AG08396 (cell line): ENCODE measurements around the gene PERCC1.
"Not testable (repeated sequence)": the region's sequence is repeated elsewhere in the genome, so short reads cannot be mapped to it uniquely, and the experiment has no call there.

Source experiments
- DNase-seq: peaks from one replicate; pipeline ENCODE4 v3.0.0; 2012; ENCODE audit warnings: low spot score, mixed read lengths

The PERCC1 gene

DNA sequence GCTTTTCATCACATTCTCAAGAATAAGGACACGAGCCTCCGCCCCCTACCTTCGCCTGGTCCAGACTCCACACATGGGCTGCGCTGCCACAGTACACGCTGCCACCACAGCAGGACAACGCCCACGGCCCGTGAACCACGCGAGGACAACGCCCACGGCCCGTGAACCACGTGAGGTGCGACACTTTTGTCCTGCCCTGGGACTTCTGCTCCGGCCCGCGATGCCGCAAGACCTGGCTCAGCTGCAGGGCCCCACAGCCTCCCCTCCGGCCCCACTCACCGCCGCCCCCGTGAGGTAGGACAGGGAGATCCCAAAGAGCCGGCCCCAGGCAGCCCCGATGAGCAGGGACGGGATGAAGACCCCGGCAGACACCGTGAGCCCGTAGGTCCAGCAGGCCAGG lies 19.3 kb downstream of the PERCC1 start:
- DNase-seq, result no peak

DNA sequence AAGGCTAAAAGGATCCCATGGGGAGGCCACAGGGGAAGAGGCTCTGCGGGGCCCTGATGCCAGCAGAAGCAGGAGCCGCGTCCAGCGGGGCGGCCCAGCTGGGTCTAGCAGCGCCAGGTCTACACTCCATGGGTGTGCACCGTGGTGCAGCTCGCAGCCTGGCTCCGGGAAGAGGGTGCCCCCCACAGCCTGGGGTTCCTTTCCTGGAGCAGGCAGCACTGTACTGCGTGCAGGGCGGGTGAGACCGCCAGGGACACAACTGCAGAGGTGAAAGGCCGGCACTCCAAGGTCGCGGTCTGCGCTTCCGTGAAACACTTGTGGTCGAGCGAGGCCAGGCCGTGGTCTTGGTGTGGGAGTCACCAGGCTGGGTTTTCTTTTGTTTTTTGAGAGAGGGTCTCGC lies 20.0 kb downstream of the PERCC1 start:
- no peak for DNase-seq

DNA sequence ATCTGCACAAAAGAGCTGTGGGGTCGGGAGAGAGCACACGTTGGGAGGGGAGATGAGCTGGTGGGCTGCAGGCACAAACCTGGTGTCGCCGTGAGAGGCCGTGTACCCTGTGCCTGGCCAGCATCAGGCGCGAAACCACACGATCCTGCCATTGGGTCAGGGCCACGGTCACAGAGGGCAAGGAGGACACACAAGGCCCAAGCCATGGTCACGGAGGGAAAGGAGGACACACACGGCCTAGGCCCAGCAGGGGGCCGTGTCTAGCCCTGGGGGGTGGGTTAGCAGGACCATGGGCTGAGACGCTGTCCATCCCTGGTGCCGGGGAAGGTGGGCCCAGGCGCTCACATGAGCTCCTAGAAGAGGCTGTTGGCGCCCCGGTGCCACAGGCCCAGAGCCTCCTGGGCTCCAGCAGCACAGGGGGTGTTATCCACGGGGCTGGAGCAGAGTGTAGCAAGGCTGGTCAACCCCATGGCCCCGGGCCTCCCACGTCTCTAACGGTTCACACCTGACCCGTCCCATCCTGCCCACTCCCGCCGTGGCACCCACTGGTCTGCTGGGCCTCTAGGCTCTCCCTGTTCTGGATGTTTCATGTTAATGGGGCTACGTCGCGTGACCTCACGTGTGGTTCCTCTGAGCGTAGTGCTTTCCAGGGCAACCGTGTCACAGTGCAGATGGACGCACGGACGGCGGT lies 21.0 kb downstream of the PERCC1 start:
- DNase-seq, result no peak

DNA sequence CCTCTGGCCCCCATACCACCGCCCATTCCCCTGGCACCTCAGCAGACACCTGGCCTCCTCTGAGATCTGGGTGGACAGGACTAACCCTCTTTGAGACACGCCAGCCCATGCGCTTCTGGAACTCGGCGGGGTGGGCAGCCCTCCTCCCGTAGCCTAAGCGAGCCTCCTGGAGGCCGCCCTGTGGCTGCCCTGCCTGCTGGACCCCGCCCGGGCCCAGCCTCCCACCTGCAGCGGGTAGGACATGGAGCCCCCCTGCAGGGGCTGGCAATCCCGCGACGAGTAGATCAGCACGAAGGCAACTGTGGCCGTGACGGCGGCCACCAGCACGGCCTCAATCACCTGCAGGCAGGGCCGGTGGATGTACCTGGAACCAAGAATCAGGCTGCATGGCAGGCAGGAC lies 21.7 kb downstream of the PERCC1 start:
- no peak for DNase-seq

DNA sequence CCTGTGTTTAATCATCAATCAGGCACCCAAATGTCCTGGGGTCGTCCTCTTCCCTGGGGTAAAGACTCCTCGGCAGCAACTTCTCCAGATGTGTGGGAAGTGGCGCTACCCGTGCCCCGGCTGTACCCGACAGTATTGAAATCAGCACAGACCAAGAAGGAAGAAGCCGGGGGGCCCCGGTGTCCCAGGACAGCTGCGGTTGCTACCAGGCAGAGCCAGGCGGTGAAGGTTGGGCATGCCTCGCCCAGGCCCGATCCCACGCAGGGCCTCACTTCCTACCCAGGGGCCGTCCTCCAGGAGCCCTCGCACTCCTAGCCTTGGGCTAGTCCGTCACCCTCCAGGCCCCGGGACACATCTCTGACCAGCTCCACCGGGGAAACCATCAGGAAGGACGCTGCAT lies 22.4 kb downstream of the PERCC1 start:
- no peak for DNase-seq

DNA sequence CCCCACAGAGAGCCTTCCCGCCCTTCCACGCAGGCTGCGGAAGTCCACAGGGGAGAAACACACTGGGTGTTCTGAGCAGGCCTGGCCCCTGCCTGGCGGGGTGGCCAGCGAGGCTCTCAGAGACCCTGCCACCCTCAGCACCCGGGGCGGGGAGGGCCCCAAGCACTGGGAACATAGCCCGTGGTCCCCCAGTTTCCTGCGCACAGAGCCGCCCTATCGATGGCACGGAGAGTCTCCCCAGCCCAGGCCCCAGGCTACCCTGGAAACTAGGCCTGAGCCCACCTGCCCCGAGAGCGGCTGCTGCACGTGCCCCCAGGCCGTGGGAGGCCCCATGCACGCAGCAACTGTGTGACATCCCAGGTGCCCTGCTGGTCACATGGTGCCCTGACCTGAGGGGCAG lies 23.7 kb downstream of the PERCC1 start:
- DNase-seq, result no peak

DNA sequence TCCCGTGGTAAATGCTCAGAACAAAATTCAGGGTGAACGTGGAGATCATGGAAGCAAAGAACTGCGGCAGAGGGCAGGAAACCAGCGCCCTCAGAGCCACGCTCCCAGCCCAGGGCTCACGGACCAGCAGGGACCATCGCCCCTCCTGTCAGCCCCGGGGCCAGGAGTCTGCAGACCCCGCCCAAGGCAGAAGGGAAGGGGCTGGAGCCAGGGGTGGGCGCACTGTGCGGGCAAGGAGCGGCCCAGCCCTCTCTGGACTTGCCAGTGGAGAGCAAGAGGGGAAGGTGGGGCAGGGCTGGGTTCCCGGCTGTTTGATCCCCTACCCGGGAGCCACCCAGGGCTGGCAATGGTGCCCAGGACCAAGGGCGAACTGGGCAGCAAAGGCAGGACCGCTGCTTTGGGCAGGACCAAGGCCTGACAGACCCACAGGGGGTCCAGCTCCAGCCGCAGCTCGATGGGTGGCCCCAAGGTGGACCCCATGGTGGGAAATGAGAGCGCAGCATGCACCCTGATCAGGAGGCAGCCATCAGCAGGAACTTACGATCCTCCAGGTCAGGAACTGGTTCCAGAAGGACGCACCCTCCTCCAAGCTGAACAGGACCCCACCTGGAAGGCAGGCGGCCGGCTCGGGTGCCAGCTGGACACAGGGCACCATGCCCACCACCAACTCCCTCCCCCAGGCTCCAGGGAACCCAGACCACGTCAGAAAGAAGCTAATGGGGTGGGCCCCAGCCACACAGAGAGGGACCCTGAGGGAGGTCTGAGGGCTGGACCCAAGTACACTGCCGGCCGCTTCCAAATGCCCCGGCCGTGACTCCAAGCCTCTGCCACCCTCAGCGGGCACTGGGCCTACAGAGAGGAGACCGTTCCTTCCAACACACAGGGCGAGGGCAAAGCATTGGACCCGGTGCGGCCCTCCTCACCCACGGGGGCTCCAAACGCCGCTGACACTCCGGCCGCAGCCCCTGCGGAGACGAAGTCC lies 24.6 kb downstream of the PERCC1 start:
- DNase-seq, result no peak

DNA sequence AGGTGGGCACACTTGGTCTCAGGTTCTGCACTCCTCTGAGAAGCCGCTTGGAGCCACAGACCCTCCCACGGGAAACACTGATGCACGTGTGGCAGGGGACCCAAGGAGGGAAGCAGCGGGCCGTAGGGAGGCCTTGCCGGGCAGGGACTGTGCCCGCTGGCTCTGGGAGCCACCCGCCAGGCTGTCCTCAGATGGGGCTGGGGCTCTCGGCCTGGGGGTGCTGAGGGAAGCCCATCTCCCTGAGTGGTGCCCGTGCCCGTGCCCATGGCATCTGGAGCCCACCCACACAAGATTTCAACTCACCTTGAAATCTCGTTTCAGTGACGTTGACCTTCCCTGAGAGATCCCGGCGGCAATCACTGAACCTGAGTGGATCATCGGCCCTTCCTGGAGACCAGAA lies 26.1 kb downstream of the PERCC1 start:
- DNase-seq, result no peak

DNA sequence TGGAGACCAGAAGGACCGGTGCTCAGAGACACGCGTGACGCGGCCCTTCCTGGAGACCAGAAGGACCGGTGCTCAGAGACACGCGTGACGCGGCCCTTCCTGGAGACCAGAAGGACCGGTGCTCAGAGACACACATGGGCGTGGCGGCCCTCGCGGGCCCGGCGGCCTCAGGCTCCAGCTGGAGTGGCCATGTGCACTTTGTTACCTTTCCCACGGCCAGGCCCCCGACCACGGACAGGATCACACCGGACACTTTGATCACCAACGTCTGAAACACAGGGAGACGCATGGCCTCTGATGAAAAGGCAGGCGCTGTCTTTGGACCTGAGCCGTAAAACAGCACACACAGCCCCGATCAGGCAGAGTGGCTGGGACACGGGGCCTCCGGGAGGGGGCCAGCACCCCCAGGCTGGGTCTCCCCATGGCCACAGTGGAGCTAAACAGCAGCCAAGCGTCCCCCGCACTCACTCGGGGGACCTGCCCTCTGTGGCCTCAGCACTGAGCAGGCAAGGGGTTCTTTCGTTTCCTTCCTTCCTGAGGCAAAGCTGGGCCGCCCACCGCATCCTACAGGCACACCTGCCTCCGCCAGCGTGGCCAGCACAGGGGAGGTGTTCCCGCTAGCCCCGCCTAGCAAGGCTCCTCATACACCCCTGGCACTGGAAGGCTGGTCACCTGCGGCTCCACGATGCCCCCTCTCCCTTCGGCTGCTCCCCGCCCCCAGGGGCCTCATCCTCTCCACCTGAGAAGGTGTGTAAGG lies 26.8 kb downstream of the PERCC1 start:
- no peak for DNase-seq

DNA sequence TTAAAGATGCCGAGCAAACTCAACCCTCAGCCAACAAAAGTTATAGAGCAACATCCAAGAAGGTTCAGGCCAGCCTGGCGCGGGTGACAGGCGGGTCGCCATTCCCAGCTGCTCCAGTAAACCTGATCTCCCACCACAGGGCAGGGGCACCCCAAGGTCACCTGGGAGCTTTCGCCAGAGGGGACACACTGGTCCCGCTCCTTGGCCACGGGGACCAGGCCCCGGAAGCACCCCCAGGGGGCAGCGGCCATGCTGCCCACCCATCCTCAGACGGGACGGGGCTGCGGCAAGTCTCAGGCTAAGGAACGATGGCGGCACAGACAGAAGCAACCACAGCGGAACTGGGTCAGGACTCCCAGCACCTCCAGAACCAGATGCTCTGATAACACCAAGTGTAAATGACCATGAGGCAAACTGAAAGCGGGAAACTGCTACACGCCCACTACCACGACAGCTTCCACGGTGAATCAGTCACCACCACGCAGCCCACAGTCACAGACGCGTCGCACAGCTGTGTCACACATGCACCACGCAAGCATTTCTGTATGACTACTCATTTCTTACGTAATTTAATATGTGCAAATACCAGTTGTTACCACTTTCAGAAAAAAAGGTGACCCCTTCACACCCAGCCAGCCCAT lies 27.6 kb downstream of the PERCC1 start:
- DNase-seq, result no peak

DNA sequence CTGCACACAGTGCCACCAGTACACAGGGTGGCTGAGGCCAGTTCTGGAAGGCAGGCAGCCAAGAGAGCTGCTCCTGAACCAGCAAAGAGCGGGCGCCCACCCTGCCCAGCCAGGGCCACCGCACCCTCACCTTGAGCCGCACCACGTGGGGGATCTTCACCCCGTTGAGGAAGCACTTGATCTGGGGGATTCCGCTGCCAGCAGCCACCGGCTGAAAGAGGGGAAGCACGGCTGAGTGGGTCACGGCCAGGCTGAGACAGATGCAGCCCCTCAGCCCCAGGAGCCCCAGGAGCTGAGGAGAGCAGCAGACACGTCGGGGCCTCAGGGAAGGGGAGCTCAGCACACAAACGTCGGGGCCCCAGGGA lies 28.1 kb downstream of the PERCC1 start:
- no peak for DNase-seq

DNA sequence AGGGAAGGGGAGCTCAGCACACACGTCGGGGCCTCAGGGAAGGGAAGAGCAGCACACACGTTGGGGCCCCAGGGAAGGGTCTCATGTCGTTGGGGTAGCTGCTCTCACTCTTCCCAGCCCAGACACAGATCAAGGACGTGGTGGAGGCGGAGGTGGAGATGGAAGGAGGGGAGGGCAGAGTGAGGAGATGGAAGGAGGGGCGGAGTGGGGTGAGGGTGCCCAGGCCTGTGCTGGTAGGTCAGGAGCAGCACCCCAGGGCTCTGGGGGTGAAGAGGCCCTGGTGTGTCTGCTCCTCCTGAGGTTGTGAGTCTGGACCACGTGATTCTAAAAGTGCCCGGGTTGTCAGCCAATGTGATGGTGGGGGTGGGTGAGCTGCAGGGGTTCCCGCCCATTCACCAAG lies 29.1 kb downstream of the PERCC1 start:
- DNase-seq, result no peak

DNA sequence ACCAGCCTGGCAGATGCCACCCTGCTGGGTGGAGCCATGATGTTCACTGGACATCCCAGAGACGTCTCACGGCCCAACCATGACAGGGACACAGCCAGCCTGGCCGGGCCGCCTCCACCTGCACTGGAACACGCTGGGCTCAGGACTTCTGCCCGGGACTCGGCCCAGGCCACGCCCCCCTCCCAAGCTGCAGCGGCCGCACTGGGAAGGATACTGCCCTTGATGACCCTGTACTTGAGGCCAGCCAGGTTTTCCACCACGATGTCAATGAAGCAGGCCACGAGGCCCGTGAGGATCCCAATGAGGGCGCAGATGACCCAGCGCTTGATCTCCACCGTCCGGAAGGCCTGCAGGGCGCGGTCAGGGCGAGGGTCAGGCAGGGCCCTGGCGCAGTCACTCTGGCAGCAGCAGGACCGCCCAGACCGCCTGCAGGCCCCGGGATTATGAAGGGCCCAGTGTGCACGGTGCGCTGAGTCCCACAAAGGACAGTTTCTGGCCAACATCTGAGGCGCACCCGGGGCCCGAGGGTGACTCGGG lies 29.8 kb downstream of the PERCC1 start:
- no peak for DNase-seq

DNA sequence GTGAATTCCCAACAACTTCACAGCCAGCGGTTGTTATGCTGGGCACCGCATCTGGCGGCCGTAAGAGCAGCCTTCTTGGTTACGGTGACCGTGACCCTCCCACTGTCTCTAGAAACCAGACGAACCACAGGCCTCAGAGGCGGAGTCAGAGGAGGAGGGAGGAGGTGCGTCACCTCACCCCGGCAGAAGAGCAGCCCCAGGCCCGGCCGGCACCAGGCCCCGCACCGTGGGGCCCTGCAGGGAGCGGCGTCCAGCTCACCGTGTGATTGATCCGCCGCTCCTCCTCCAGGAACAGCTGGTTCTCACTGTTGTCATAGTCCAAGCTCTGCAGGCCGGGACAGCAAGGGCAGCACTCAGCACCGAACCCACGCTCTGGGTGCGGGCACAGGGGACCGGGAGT lies 30.3 kb downstream of the PERCC1 start:
- no peak for DNase-seq

DNA sequence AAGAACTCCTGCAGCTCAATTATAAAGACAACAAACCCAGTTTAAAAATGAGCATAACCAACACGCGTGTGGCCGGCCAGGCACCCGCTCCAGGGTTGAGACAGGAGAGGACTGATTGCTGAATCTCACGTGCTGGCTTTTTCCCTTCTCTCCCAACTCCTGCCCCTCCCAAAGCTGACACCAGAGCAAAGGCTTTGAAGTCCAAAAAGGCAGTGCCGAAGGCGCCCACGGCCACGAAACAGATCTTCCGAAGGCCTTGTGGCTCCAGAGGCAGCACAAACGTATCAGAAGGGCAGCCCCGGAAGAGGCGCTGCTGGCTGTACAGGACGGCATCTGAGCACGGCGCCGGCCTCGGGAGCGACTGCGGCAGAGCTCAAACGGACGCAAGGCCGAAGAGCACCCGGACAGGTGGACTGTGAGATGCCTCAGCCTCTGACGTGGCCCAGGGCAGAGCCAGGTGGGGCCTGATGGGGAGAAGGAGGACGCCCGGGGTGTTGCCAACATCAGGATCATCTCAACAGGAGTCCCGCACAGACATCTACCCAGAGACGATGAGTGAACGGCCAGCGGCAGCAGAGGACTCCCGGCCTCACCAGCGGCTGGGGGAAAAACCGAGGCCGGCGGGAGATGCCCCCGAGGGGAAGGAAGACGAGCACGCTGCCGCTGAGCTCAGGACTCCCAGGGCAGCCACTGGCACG lies 33.5 kb downstream of the PERCC1 start:
- DNase-seq, result no peak

DNA sequence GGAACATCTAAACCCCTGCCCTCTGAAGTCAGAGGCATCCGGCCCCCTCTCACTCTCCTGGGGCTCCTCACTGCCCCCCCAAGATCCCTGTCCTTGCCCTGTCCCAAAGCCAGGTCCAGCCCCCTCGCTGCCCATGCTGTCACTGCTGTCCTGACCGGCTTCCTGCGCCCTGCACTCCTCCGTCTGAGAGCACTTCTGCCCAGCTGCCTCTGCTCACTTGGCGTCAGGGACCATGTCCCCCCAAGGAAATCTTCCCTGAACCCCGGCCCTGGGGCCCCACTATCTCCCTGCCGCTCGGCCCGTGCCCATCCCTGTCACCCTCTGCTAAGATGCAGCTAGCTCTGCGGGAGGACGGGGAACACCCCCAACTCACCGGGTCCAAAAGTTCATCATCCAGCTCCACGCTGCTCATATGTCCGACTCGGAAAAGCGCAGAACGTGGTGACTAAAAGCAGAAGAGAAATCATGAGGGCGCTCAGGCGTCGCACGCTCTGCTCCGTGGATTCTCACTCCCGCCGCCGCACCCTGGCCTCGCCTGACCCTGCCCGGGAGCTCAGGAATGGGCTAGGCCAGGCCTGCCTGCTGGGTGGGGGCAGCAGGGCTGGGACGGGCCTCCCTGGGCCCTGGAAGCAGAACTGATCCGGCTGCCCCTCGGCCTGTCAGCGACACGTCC lies 34.2 kb downstream of the PERCC1 start:
- no peak for DNase-seq

DNA sequence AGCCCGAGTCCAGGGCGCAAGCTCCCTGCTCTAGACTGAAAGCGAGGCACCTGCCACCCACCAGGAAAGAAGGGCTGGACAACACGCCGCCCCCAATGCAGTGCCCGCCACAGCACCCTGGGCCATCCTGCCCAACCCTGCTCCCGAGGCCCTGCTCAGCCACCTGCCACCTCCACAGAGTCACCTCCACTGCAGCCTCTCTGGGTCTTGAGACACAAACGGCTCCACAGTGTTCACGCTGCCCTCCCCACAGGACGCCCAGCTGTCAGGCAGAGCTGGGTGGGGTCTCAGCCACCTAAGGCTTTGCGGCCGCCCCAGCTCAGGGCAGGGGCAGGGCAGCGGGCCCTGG lies 34.7 kb downstream of the PERCC1 start:
- no peak for DNase-seq

DNA sequence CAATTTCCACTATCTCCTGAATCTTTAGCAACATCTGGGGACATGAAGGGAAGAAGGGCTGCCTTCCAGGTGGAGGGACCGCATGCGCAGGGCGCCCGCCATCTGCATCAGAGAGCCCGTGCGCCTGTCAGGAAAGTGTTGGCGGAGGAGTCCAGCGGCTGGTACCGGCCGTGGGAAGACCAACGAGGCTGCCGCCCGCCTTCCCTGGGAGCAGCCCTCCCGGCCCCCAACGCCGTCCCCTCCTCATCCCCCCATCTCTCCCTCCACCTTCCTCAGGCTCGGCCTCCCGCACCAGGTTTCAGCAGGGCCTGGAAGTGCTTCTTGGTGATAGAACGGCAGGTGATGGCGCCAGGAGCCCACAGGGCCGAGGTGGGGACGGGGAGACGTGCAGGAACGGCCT lies 35.2 kb downstream of the PERCC1 start:
- DNase-seq, result no peak

DNA sequence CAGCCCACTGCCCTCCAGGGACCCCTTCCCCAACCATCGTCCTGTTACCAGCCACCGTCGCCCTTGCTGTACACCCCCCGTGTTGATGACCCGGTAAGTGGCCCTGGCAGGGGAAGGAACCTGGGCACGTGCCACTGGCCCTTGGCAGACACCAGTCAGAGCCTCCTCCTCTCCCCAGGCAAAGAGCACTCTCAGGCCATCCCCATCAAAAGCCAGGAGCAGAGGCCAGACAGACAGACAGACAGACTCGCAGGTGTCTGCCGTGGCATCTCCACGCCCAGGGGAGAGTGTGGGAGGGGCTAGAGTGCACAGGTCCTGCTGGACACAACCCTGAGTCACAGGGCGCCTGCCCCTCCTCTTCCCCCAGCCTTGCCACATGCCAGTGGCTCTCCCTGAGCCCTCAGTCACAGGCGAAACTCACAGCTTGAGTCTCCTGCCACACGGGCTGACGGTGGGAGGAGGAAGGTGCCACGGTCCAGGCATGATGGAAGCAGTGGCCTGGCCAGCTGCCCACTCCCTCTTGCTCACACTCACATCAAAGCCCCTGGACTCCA lies 36.2 kb downstream of the PERCC1 start:
- DNase-seq, result no peak

DNA sequence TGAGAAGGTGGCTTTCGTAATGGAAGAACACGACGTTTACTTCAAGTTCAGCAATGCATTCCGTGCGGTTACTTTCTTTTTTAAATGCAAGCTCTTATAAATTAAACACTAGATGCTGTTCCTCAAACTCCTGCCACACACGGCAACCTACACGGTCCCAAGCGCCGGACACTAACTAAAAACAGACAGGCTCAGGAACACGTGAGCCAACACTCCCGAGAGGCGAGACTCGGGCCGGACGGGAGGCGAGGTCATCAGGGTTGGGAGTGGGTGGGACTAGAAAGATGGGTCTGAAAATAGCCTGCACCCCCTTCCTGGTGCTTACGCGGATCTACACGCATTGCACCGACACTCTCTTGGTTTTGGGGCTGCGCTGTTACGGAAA lies 37.5 kb downstream of the PERCC1 start:
- DNase-seq, result no peak

DNA sequence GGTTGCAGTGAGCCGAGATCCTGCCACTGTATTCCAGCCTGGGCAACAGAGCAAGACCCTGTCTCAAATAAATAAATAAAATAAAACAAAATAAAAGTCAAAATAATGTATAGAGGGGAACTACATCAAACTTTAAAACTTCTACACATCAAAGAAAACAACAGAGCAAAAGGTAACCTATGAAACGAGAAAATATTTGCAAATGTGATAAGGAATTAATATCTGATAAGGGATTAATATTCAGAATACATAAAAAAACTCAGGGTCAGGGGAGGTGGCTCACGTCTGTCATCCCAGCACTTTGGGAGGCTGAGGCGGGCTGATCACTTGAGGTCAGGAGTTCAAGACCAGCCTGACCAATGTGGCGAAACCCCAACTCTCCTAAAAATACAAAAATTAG lies 38.3 kb downstream of the PERCC1 start:
- not testable (repeated sequence) for DNase-seq
